PC-3 (cell line): ENCODE measurements around the gene UGT1A10.

Experiments used
- EZH2 ChIP-seq: fragments of 300-600 bp; sonication (generic); IDR thresholded peaks from one replicate; pipeline ENCODE4 v1.6.1; 2017; ENCODE audit warnings: antibody characterized with exemption, mild to moderate bottlenecking, low read length; ENCODE audit not compliant: unreplicated experiment
- EZH2phosphoT487 ChIP-seq: fragments of 300-600 bp; sonication (generic); IDR thresholded peaks from 2 replicates; pipeline ENCODE4 v1.6.1; 2018; ENCODE audit warnings: mild to moderate bottlenecking, antibody characterized with exemption, low read length, borderline replicate concordance
- TF ChIP-seq, protein P1 (sequence below): fragments of 300-600 bp; sonication (generic); conservative IDR thresholded peaks from 2 replicates; pipeline ENCODE4 v1.5.1; 2017; ENCODE audit warnings: antibody characterized with exemption, low read depth, mild to moderate bottlenecking, low read length

DNA sequence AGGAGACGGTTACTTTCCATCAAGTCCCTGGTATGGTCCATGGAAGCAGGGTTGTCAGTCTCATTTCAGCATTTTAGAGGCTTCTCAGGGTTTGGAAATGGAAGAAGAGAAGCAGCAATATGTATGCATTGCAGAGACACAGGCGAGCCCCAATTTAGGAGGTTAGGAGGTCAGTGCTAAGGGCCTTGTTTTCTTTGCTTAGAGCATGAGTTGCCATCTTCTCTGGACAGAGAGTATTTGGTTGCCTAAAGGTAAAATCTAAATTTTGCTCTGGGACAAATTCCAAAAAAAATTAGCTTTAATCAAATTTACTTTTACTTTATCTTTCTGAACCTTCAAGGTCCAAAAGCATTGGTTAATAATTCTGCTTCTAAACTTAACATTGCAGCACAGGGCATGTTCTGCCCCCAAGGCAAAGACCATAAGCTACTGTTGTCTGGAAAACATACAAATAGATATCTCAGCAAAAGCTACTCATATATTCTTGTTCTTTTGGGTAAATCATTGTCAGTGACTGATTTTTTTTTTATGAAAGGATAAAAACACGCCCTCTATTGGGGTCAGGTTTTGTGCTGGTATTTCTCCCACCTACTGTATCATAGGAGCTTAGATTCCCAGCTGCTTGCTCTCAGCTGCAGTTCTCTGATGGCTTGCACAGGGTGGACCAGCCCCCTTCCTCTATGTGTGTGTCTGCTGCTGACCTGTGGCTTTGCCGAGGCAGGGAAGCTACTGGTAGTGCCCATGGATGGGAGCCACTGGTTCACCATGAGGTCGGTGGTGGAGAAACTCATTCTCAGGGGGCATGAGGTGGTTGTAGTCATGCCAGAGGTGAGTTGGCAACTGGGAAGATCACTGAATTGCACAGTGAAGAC, 35.3 kb downstream of the UGT1A10 start, which contains the start of gene UGT1A9:
- TF ChIP-seq, protein P1, sequence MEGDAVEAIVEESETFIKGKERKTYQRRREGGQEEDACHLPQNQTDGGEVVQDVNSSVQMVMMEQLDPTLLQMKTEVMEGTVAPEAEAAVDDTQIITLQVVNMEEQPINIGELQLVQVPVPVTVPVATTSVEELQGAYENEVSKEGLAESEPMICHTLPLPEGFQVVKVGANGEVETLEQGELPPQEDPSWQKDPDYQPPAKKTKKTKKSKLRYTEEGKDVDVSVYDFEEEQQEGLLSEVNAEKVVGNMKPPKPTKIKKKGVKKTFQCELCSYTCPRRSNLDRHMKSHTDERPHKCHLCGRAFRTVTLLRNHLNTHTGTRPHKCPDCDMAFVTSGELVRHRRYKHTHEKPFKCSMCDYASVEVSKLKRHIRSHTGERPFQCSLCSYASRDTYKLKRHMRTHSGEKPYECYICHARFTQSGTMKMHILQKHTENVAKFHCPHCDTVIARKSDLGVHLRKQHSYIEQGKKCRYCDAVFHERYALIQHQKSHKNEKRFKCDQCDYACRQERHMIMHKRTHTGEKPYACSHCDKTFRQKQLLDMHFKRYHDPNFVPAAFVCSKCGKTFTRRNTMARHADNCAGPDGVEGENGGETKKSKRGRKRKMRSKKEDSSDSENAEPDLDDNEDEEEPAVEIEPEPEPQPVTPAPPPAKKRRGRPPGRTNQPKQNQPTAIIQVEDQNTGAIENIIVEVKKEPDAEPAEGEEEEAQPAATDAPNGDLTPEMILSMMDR, result no peak
- TF ChIP-seq EZH2phosphoT487 (no peak), EZH2 (no peak)
